Left renal cortex interstitium (tissue), 4 donors: ENCODE measurements around the gene OR13C3. TPM values are rescaled to one million over a fixed set of nuclear protein-coding genes. Genes with fewer than 3 reads are reported as not detected.
"Not testable (repeated sequence)": the region's sequence is repeated elsewhere in the genome, so short reads cannot be mapped to it uniquely, and the experiment has no call there.

Experiments used
- DNase-seq, 4 donors: peaks; one replicate each; pipeline ENCODE4 v3.0.0-alpha.2; 2013; ENCODE audit warnings: low read depth in 4 of 4, low spot score in 2 of 4, missing footprints in 1 of 4
- polyA plus RNA-seq, 4 donors: library from polyadenylated mRNA; unstranded; fragments of 120-200 nt; gene quantifications; one replicate each; pipeline ENCODE4 v1.2.1, GENCODE V29; 2013; ENCODE audit not compliant: insufficient read length in 4 of 4

The OR13C3 gene
- polyA plus RNA-seq, result not detected

DNA sequence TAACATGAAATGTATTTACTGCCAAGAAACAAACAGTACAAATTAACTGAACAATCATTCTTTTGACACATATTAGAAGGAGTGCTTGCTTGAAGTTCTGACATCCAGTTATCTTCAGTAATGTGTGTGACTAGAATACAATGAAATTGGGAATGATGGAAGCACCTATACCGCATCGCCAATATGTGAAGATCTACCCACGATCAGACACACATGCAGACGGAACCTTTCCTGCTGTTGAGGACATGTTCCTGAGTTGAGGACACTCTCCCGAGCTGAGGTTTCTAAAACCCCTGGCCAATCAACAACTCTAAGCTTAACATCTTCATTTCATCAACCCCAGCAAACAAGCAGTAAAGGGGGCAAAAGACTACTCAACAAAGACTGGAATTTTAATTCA lies at the start of gene OR13C3:
Gene OR13C3, minus strand, starts transcription at position 101 of the 400 bp plus-strand sequence. CDS start 133 bp downstream, outside the sequence.
- no peak for DNase-seq

DNA sequence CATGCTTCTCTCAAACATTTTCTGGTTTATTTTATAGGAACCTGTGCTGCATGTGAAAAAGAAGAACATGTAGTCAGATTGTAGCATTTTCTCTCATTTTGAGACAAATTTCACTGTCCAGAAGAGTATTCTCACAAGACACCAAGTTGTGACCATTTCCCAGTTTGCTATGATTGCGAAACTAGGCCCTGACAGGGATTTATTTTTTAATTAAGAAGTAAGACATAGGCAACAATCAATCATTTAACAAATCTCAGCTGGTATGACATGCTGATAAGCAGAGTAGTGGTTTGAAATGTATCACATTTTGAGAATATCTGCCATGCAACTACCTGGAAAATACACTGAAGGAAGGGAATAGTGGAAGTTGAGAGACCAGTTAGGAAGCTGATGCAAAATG lies 43.9 kb upstream of the OR13C3 start:
- no peak for DNase-seq

DNA sequence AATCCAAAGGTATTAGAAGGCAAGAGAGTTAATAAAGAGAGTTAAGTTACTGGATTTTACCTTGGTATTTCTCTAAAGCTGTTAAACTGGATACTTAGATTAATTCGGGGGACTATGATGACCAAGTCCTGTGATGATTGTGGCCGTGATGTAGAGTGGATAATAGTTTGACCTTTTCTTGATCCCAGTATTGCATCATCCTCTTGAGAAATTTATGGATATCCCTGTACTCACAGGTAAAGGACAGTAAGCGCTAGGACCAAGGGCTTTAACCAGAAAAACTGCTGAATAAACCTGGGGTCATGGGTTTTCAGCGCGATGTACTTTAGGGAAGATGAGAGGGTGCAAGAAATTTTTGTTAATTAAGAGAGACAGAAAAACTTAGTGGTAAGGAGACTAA lies 40.6 kb upstream of the OR13C3 start:
- no peak for DNase-seq

GRCh38 chr9:104575456-104575855 lies 38.8 kb upstream of the OR13C3 start:
- no peak for DNase-seq

- no peak for DNase-seq
Measured at GRCh38 chr9:104572612-104573011, 36.0 kb upstream of the OR13C3 start.

DNA sequence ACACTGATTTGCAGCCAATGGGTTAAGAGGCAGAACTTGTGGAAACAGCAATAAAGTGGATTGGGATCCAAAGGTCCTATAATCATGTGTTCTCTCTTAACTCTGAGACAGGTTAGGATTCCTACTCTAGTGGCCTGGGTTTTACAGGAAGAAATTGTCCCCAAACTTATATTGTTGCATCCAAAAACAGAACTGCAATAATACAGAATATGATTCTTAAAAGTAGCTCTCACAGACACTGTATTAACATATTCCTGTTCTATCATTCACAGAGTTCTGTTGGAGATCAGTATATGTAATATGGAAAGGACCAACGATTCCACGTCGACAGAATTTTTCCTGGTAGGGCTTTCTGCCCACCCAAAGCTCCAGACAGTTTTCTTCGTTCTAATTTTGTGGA lies 32.2 kb upstream of the OR13C3 start, which contains the start of gene OR13C8:
Gene OR13C8, plus strand, starts transcription at position 301 of the 400 bp plus-strand sequence. Its CDS starts 0 bp downstream, at position 301.
- no peak for DNase-seq

- DNase-seq, result no peak
Measured at GRCh38 chr9:104564358-104564757, 27.7 kb upstream of the OR13C3 start.

DNA sequence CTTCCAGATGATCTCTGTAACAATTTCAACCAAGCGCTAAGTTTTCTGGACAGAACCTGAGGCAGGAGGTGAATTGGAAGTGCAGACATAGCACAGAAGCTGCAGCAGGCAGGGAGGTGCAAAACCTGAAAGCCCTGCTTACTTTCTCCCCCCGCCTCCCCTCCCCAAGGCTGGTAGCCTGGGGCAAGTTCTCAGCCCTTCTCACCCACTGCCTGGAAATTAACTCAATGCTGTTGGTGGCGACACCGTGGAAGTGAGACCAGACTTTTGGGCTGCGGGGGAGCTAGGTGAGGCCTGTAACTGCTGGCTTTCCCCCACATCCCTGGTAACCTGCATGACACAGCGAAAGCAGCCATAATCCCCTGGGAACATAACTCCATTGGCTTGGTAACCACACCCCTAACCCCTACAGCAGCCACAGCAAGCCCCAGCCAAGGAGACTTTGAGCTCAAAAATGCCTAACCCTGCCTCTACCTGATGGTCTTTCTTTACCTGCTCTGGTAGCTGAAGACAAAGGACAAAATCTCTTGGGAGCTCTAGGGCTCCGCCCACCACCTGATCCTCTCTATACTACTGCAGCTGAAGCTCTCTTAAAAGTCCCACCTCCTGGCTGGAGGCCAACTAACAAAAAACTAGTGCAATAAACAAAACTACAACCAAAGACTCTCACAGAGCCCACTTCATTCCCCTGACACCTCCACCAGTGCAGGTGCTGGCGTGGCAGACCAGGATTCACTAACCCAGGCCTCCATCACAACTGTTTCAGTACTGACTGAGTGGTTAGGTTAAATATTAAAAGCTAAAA lies 20.4 kb upstream of the OR13C3 start:
- no peak for DNase-seq

- DNase-seq, result no peak
Measured at GRCh38 chr9:104555521-104555920, 18.9 kb upstream of the OR13C3 start.

- no peak for DNase-seq
Measured at GRCh38 chr9:104553261-104553660, 16.6 kb upstream of the OR13C3 start.

- DNase-seq, result no peak
Measured at GRCh38 chr9:104544644-104545043, 8.0 kb upstream of the OR13C3 start.

GRCh38 chr9:104539275-104539674 lies 2.6 kb upstream of the OR13C3 start:
- DNase-seq, result no peak

DNA sequence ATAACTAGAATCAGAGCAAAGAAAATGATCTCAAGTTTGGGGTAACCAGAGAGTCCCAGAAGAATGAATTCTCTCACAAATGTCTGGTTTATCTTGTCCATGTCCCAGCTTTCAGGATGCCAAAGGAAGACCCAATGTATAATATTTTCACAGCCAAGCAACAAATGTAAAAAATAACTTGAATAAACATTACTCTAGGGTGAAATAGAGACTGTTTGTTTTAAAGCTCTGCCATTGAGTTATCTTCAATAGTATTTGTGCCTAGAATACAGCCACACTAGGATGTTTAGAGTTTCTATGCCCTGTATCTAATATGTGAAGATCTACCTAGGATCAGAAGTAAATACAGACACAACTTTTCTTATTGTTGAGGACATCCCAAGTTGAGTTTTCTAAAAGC lies 9.5 kb downstream of the OR13C3 start, which contains the start of gene OR13C4:
Gene OR13C4, minus strand, starts transcription at position 101 of the 400 bp plus-strand sequence. Its CDS starts 0 bp downstream, at position 101.
- no peak for DNase-seq

DNA sequence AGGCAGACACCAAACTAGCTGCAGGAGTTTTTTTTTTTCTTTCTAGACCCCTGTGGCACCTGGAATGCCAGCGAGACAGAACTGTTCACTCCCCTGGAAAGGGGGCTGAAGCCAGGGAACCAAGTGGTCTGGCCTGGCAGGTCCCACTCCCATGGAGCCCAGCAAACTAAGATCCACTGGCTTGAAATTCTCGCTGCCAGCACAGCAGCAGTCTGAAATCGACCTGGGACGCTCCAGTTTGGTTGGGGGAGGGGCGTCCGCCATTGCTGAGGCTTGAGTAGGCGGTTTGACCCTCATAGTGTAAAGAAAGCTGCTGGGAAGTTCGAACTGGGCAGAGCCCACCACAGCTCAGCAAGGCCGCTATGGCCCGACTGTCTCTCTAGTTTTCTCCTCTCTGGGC lies 16.4 kb downstream of the OR13C3 start:
- not testable (repeated sequence) for DNase-seq

DNA sequence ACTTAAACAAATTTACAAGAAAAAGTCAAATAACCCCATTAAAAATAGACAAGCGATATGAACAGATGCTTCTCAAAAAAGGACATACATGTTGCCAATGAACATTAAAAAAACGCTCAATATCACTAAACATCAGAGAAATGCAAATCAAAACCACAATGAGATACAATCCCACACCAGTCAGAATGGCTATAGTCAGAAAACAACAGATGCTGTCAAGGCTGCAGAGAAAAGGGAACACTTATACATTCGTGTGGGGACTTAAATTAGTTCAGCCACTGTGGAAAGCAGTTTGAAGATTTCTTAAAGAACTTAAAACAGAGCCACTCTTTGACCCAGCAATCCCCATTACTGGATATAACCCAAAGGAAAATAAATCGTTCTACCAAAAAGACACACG lies 21.8 kb downstream of the OR13C3 start:
- DNase-seq, result no peak

DNA sequence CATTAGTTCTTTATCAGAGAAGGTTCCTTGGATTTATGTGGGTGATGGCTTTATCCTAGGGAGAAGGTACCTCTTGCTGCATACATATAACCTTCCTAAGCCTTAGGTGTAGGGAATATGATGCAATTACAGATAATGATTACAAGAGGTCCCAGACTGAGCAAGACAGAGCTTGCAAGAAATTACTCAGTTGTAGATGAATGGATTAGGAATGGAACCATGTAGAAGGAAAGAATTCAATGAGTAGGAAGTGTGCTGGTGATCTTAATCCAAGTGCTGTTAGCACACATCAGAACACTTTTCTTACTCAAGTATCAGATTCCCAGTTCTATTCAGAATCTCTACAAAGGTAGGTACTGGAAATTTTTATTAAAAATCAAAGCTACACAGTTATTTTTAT lies 30.1 kb downstream of the OR13C3 start:
- no peak for DNase-seq

DNA sequence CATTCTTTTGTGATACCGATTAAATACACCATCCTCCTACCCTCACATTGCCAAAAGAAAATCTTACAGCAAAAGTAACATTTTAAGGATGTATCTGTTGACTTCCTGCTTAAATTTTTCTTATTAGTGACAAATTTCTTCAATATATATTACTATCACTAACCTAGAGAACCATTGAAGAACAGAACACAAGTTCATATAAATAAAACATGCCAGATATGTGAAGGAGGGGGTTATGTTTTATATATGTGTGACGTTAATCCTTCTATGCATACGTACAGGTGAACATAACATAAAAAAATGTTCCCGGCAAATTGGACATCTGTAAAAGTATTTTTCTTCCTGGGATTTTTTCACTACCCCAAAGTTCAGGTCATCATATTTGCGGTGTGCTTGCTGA lies 32.7 kb downstream of the OR13C3 start, which contains the start of gene OR13F1:
Gene OR13F1, plus strand, starts transcription at position 301 of the 400 bp plus-strand sequence. Its CDS starts 0 bp downstream, at position 301.
- DNase-seq, result no peak

- DNase-seq, result no peak
Measured at GRCh38 chr9:104503440-104503839, 33.2 kb downstream of the OR13C3 start.

- DNase-seq, result peak in 1 of 4 donors; percentile 6
Measured at GRCh38 chr9:104494808-104495207, 41.8 kb downstream of the OR13C3 start.
